Liver (tissue), 9 donors: ENCODE measurements around the gene OTOGL. TPM values are rescaled to one million over a fixed set of nuclear protein-coding genes. Genes with fewer than 3 reads are reported as not detected.

Experiments
- DNase-seq: peaks from one replicate; pipeline ENCODE4 v3.0.0-alpha.2; 2017; ENCODE audit warnings: low spot score
- H3K27ac ChIP-seq, 2 donors: one replicate each; pipeline ENCODE4 v1.7.0; 2013; ENCODE audit warnings: inconsistent platforms in 2 of 2, low read length in 2 of 2, control low read depth in 1 of 2, low read depth in 1 of 2, mild to moderate bottlenecking in 1 of 2
- H3K27me3 ChIP-seq, 4 donors: one replicate each; pipeline versions ENCODE4 v1.6.1 to v1.7.0; 2013; ENCODE audit warnings: low read length in 3 of 4, inconsistent platforms in 1 of 4, mild to moderate bottlenecking in 1 of 4, moderate library complexity in 1 of 4; ENCODE audit not compliant: control insufficient read depth in 4 of 4, insufficient read depth in 4 of 4
- H3K36me3 ChIP-seq, 4 donors: one replicate each; pipeline versions ENCODE4 v1.6.1 to v1.7.0; 2013; ENCODE audit warnings: low read length in 3 of 4, mild to moderate bottlenecking in 3 of 4, low read depth in 1 of 4, moderate library complexity in 1 of 4; ENCODE audit not compliant: control insufficient read depth in 4 of 4, insufficient read depth in 3 of 4
- H3K4me1 ChIP-seq, 4 donors: one replicate each; pipeline versions ENCODE4 v1.6.1 to v1.7.0; 2013; ENCODE audit warnings: low read length in 3 of 4, mild to moderate bottlenecking in 3 of 4, moderate library complexity in 1 of 4; ENCODE audit not compliant: control insufficient read depth in 4 of 4, insufficient read depth in 4 of 4
- H3K4me3 ChIP-seq, 3 donors: one replicate each; pipeline versions ENCODE4 v1.6.1 to v1.7.0; 2013; ENCODE audit warnings: low read length in 3 of 3, control low read depth in 1 of 3, low read depth in 1 of 3, mild to moderate bottlenecking in 1 of 3
- H3K9ac ChIP-seq, 2 donors: one replicate each; pipeline ENCODE4 v1.7.0; 2013; ENCODE audit warnings: low read length in 2 of 2, mild to moderate bottlenecking in 2 of 2, moderate library complexity in 2 of 2, control low read depth in 1 of 2, low read depth in 1 of 2
- H3K9me3 ChIP-seq, 4 donors: one replicate each; pipeline versions ENCODE4 v1.6.1 to v1.7.0; 2013; ENCODE audit warnings: low read length in 3 of 4; ENCODE audit not compliant: control insufficient read depth in 4 of 4
- EGR1 ChIP-seq, 2 donors: IDR thresholded peaks; 2 replicates each; pipeline ENCODE4 v1.6.1; 2016 to 2018; ENCODE audit warnings: antibody characterized with exemption in 2 of 2, low read depth in 2 of 2
- FOXA1 ChIP-seq: IDR thresholded peaks from 2 replicates; pipeline ENCODE4 v1.6.1; 2016; ENCODE audit warnings: antibody characterized with exemption
- FOXA2 ChIP-seq: IDR thresholded peaks from 2 replicates; pipeline ENCODE4 v1.6.1; 2016; ENCODE audit warnings: antibody characterized with exemption
- GABPA ChIP-seq, 2 donors: IDR thresholded peaks in 1 of 2; conservative IDR thresholded peaks in 1 of 2; 2 replicates each; pipeline ENCODE4 v1.6.1; 2016; ENCODE audit warnings: antibody characterized with exemption in 2 of 2, mild to moderate bottlenecking in 1 of 2, moderate library complexity in 1 of 2
- HNF4A ChIP-seq, 2 donors: conservative IDR thresholded peaks; 2 replicates each; pipeline ENCODE4 v1.6.1; 2016; ENCODE audit warnings: antibody characterized with exemption in 2 of 2, mild to moderate bottlenecking in 2 of 2
- HNF4G ChIP-seq: IDR thresholded peaks from 2 replicates; pipeline ENCODE4 v1.6.1; 2016; ENCODE audit warnings: antibody characterized with exemption
- JUND ChIP-seq, 2 donors: IDR thresholded peaks; 2 replicates each; pipeline ENCODE4 v1.6.1; 2016; ENCODE audit warnings: antibody characterized with exemption in 2 of 2
- NR2F2 ChIP-seq: IDR thresholded peaks from 2 replicates; pipeline ENCODE4 v1.6.1; 2016; ENCODE audit warnings: antibody characterized with exemption
- RAD21 ChIP-seq, 2 donors: IDR thresholded peaks; 2 replicates each; pipeline ENCODE4 v1.6.1; 2016; ENCODE audit warnings: antibody characterized with exemption in 2 of 2, mild to moderate bottlenecking in 2 of 2
- RXRA ChIP-seq, 2 donors: IDR thresholded peaks; 2 replicates each; pipeline ENCODE4 v1.6.1; 2017 to 2018; ENCODE audit warnings: antibody characterized with exemption in 2 of 2, mild to moderate bottlenecking in 1 of 2
- SP1 ChIP-seq: IDR thresholded peaks from 2 replicates; pipeline ENCODE4 v1.6.1; 2018; ENCODE audit warnings: antibody characterized with exemption, mild to moderate bottlenecking
- TAF1 ChIP-seq: conservative IDR thresholded peaks from 2 replicates; pipeline ENCODE4 v1.6.1; 2016; ENCODE audit warnings: antibody characterized with exemption, mild to moderate bottlenecking
- YY1 ChIP-seq: IDR thresholded peaks from 2 replicates; pipeline ENCODE4 v1.6.1; 2016; ENCODE audit warnings: antibody characterized with exemption, mild to moderate bottlenecking
- polyA plus RNA-seq, 2 donors: library from polyadenylated mRNA; stranded (reverse) in 1 of 2; unstranded in 1 of 2; fragments of 200-250 nt in 1 of 2; fragments of >200 nt in 1 of 2; fragmentation: Nextera tagmentation in 1 of 2; extraction: Ambion mirVana in 1 of 2; gene quantifications; one replicate each; pipeline versions ENCODE4 v1.2.1 to v1.2.3, GENCODE V29; 2013 to 2015
- total RNA-seq, 2 donors: library from RNA; depleted of rRNA; stranded (reverse); fragments of >200 nt; gene quantifications; one replicate each; pipeline ENCODE4 v1.2.3, GENCODE V29; 2014
- TF ChIP-seq, protein P1 (sequence below): IDR thresholded peaks from 2 replicates; pipeline ENCODE4 v1.6.1; 2016; ENCODE audit warnings: antibody characterized with exemption, mild to moderate bottlenecking
- TF ChIP-seq, protein P2 (sequence below): IDR thresholded peaks from 2 replicates; pipeline ENCODE4 v1.6.1; 2016; ENCODE audit warnings: antibody characterized with exemption
- TF ChIP-seq, protein P3 (sequence below): IDR thresholded peaks from 2 replicates; pipeline ENCODE4 v1.6.1; 2016; ENCODE audit warnings: antibody characterized with exemption
- TF ChIP-seq, protein P4 (sequence below): fragments of 150-350 bp; IDR thresholded peaks from 2 replicates; pipeline ENCODE4 v1.5.1; 2017; ENCODE audit warnings: improper control_type of control experiment, low read depth, low read length; ENCODE audit not compliant: missing input control
- TF ChIP-seq, protein P5 (sequence below): IDR thresholded peaks from 2 replicates; pipeline ENCODE4 v1.6.1; 2016; ENCODE audit warnings: antibody characterized with exemption
- donor health status: healthy.
- donor health status: healthy.
- donor health status: healthy.
- donor health status: healthy.
- donor health status: healthy.

Gene OTOGL
- total and polyA plus RNA-seq, 4 donors, result 0.01 to 0.09 (median 0.08) TPM; not detected in 1

DNA sequence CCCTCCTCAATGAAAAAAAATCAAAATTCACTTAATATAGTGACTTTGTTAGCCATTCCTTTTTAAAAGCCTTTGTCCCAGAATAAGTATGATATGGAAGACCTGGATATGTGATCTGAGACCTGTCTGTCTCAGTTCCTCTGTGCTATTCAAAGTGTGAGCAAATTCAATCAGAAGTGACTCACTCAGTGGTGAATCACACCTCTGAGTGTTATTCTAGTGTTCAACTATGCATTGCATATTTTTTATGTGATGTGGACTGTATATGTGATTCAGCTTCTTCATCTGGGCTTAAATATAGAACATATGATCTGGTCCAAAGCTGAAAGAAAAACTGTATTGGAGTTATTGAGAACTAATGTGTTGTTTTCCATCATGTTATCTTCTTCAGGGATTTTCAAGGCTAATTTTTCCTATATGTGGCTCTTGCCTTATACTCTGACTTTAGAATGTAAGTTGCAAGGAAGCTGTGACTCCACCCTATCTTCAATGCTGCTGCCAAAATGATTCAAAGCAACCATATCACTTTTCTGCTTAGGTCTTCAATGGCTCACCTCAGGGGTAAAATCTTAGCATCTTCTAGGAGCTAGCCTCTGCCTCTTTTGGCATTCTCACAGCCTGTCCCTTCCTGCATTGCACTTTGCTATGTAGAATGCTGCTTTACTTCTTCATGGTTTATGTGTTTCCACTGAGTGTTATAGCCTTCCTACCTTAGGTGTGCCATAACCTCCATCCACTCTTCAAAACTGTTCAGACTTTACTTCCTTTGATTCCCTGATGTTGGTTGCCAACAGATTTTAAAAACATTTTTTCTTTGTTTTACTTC is 169.8 kb downstream of the OTOGL start:
- Histone ChIP-seq H3K4me3 (no peak overlapping the region), H3K9ac (no peak overlapping the region), H3K36me3 (no peaks in the 10 kb centered on the region), H3K4me1 (peaks cover 0 to 4% (median 0%) of the 10 kb centered on the region in 4 donors), H3K27me3 (no peaks in the 10 kb centered on the region), H3K9me3 (no peaks in the 10 kb centered on the region), H3K27ac (no peak overlapping the region)
- TF ChIP-seq, protein P1, sequence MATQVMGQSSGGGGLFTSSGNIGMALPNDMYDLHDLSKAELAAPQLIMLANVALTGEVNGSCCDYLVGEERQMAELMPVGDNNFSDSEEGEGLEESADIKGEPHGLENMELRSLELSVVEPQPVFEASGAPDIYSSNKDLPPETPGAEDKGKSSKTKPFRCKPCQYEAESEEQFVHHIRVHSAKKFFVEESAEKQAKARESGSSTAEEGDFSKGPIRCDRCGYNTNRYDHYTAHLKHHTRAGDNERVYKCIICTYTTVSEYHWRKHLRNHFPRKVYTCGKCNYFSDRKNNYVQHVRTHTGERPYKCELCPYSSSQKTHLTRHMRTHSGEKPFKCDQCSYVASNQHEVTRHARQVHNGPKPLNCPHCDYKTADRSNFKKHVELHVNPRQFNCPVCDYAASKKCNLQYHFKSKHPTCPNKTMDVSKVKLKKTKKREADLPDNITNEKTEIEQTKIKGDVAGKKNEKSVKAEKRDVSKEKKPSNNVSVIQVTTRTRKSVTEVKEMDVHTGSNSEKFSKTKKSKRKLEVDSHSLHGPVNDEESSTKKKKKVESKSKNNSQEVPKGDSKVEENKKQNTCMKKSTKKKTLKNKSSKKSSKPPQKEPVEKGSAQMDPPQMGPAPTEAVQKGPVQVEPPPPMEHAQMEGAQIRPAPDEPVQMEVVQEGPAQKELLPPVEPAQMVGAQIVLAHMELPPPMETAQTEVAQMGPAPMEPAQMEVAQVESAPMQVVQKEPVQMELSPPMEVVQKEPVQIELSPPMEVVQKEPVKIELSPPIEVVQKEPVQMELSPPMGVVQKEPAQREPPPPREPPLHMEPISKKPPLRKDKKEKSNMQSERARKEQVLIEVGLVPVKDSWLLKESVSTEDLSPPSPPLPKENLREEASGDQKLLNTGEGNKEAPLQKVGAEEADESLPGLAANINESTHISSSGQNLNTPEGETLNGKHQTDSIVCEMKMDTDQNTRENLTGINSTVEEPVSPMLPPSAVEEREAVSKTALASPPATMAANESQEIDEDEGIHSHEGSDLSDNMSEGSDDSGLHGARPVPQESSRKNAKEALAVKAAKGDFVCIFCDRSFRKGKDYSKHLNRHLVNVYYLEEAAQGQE, result no peak
- TF ChIP-seq RXRA (IDR thresholded peaks at IDR 0.05) (no peak), HNF4G (no peak), RAD21 (IDR thresholded peaks at IDR 0.05) (no peak), SP1 (no peak), HNF4A (conservative IDR thresholded peaks at IDR 0.05) (no peak), YY1 (no peak), JUND (IDR thresholded peaks at IDR 0.05) (no peak), EGR1 (IDR thresholded peaks at IDR 0.05; ENCODE audit: low read depth in 2 of 2) (no peak), NR2F2 (no peak), GABPA (IDR thresholded peaks at IDR 0.05 in 1 of 2, conservative IDR thresholded peaks at IDR 0.05 in 1 of 2) (no peak), FOXA2 (no peak), FOXA1 (no peak), TAF1 (no peak)
- TF ChIP-seq, protein P2, sequence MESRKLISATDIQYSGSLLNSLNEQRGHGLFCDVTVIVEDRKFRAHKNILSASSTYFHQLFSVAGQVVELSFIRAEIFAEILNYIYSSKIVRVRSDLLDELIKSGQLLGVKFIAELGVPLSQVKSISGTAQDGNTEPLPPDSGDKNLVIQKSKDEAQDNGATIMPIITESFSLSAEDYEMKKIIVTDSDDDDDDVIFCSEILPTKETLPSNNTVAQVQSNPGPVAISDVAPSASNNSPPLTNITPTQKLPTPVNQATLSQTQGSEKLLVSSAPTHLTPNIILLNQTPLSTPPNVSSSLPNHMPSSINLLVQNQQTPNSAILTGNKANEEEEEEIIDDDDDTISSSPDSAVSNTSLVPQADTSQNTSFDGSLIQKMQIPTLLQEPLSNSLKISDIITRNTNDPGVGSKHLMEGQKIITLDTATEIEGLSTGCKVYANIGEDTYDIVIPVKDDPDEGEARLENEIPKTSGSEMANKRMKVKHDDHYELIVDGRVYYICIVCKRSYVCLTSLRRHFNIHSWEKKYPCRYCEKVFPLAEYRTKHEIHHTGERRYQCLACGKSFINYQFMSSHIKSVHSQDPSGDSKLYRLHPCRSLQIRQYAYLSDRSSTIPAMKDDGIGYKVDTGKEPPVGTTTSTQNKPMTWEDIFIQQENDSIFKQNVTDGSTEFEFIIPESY, result no peak
- TF ChIP-seq, protein P3, sequence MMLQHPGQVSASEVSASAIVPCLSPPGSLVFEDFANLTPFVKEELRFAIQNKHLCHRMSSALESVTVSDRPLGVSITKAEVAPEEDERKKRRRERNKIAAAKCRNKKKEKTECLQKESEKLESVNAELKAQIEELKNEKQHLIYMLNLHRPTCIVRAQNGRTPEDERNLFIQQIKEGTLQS, result no peak
- TF ChIP-seq, protein P4, sequence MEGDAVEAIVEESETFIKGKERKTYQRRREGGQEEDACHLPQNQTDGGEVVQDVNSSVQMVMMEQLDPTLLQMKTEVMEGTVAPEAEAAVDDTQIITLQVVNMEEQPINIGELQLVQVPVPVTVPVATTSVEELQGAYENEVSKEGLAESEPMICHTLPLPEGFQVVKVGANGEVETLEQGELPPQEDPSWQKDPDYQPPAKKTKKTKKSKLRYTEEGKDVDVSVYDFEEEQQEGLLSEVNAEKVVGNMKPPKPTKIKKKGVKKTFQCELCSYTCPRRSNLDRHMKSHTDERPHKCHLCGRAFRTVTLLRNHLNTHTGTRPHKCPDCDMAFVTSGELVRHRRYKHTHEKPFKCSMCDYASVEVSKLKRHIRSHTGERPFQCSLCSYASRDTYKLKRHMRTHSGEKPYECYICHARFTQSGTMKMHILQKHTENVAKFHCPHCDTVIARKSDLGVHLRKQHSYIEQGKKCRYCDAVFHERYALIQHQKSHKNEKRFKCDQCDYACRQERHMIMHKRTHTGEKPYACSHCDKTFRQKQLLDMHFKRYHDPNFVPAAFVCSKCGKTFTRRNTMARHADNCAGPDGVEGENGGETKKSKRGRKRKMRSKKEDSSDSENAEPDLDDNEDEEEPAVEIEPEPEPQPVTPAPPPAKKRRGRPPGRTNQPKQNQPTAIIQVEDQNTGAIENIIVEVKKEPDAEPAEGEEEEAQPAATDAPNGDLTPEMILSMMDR, result no peak
- TF ChIP-seq, protein P5, sequence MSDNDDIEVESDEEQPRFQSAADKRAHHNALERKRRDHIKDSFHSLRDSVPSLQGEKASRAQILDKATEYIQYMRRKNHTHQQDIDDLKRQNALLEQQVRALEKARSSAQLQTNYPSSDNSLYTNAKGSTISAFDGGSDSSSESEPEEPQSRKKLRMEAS, result no peak
- no peak for DNase-seq
